Glutamatergic neuron (in vitro differentiated cells): ENCODE results near the gene MAD2L2. TPM values are rescaled to one million over a fixed set of nuclear protein-coding genes. Genes with fewer than 3 reads are reported as not detected.
"Not testable (repeated sequence)": the region's sequence is repeated elsewhere in the genome, so short reads cannot be mapped to it uniquely, and the experiment has no call there.

ENCODE experiments used
- DNase-seq: peaks from one replicate; pipeline ENCODE4 v3.0.0; 2022
- H3K27ac Mint-ChIP-seq: one replicate; pipeline ENCODE4 v1.8.0; 2020; ENCODE audit warnings: mild to moderate bottlenecking, mixed read lengths, inconsistent platforms; ENCODE audit not compliant: unreplicated experiment
- H3K27me3 Mint-ChIP-seq: one replicate; pipeline ENCODE4 v1.8.0; 2020; ENCODE audit warnings: mild to moderate bottlenecking, moderate library complexity, mixed read lengths, inconsistent platforms; ENCODE audit not compliant: unreplicated experiment
- H3K36me3 Mint-ChIP-seq: one replicate; pipeline ENCODE4 v1.8.0; 2020; ENCODE audit warnings: mild to moderate bottlenecking, mixed read lengths, inconsistent platforms; ENCODE audit not compliant: unreplicated experiment
- H3K4me1 Mint-ChIP-seq: one replicate; pipeline ENCODE4 v1.8.0; 2020; ENCODE audit warnings: mild to moderate bottlenecking, low read depth, mixed read lengths, inconsistent platforms; ENCODE audit not compliant: unreplicated experiment
- H3K4me3 Mint-ChIP-seq: one replicate; pipeline ENCODE4 v1.8.0; 2020; ENCODE audit warnings: mild to moderate bottlenecking, mixed read lengths, inconsistent platforms; ENCODE audit not compliant: unreplicated experiment
- H3K9me3 Mint-ChIP-seq: one replicate; pipeline ENCODE4 v1.8.0; 2020; ENCODE audit warnings: mild to moderate bottlenecking, moderate library complexity, mixed read lengths, inconsistent platforms; ENCODE audit not compliant: unreplicated experiment
- CTCF ChIP-seq: fragments of 200-600 bp; sonication (generic); IDR thresholded peaks from one replicate; pipeline ENCODE4 v1.5.0; 2021; ENCODE audit not compliant: partially characterized antibody, unreplicated experiment
- total RNA-seq: library from RNA; stranded (reverse); fragmentation: NEBNext Ultra II Directional; extraction: Animal tissue kit (Norgen Biotek cat#: 25700); gene quantifications from one replicate; pipeline ENCODE4 v1.2.1, GENCODE V29; 2021; ENCODE audit not compliant: unreplicated experiment

MAD2L2 gene
- total RNA-seq, 1 donor from 2014 or later: 90.2 TPM

DNA sequence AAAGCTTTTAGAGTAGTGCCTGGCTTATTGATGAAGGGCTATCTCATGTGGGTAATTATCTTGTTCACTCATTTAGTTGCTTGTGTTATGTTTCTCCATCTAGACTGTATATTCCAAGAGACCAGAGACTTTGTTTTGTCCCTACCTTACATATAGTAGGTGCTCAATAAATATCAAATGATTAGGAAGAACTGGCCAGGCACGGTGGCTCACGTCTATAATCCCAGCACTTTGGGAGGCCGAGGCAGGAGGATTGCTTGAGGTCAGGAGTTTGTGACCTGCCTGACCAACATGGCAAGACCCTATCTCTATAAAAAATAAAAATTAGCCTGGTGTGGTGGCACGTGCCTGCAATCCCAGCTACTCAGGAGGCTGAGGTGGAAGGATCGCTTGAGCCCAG is 35.7 kb downstream of the MAD2L2 start:
- H3K9me3 Mint-ChIP-seq: peaks cover 4% of the 10 kb centered on the region
- DNase-seq: no peak
- no peak for TF ChIP-seq CTCF
- H3K27me3 Mint-ChIP-seq: peaks cover 3% of the 10 kb centered on the region
- H3K36me3 Mint-ChIP-seq: no peaks in the 10 kb centered on the region
- peaks cover 3% of the 10 kb centered on the region for H3K4me1 Mint-ChIP-seq
- no peak overlapping the region for H3K4me3 Mint-ChIP-seq
- no peak overlapping the region for H3K27ac Mint-ChIP-seq

GRCh38 chr1:11643782-11644181 is 37.2 kb downstream of the MAD2L2 start:
- peaks cover 3% of the 10 kb centered on the region for H3K27me3 Mint-ChIP-seq
- H3K36me3 Mint-ChIP-seq: no peaks in the 10 kb centered on the region
- TF ChIP-seq CTCF: no peak
- peaks cover 4% of the 10 kb centered on the region for H3K9me3 Mint-ChIP-seq
- no peak for DNase-seq
- H3K27ac Mint-ChIP-seq: no peak overlapping the region
- no peak overlapping the region for H3K4me3 Mint-ChIP-seq
- peaks cover 3% of the 10 kb centered on the region for H3K4me1 Mint-ChIP-seq

- not testable (repeated sequence) for H3K9me3 Mint-ChIP-seq, H3K36me3 Mint-ChIP-seq, H3K27ac Mint-ChIP-seq, H3K4me1 Mint-ChIP-seq, H3K27me3 Mint-ChIP-seq, H3K4me3 Mint-ChIP-seq
- peak; percentile 79 for DNase-seq
- TF ChIP-seq CTCF: peak; percentile 93
These were observed 38.4 kb downstream of the MAD2L2 start for GRCh38 chr1:11642418-11643017.

DNA sequence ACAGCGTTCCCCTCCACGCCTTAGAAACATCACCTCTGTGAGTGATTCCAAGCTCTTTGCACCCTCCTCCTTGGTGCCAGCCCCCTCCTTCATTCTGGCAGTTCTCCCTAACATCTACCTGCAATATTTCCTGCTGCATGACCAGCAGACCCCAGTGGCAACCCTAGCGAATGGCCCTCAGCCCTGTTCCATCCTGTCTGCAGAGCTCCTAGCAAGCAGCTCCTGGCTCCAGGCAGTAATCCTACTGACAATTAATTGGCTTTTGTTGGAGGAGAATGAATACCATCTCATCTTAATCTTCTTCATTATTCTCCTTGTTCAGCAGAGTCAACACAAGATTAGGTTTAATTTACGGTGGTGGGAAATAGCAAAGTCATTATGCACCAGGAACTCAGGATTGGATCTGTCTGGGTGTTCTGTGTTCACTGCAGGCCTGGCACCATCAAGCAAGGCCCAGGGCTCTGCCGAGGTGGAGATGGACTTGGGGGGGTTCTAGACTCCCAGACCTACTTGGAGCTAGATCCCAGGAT is 39.1 kb downstream of the MAD2L2 start:
- no peaks in the 10 kb centered on the region for H3K36me3 Mint-ChIP-seq
- no peak overlapping the region for H3K4me3 Mint-ChIP-seq
- DNase-seq: no peak
- no peak for TF ChIP-seq CTCF
- peaks cover 3% of the 10 kb centered on the region for H3K27me3 Mint-ChIP-seq
- H3K4me1 Mint-ChIP-seq: peaks cover 8% of the 10 kb centered on the region
- no peak overlapping the region for H3K27ac Mint-ChIP-seq
- H3K9me3 Mint-ChIP-seq: peaks cover 4% of the 10 kb centered on the region

DNA sequence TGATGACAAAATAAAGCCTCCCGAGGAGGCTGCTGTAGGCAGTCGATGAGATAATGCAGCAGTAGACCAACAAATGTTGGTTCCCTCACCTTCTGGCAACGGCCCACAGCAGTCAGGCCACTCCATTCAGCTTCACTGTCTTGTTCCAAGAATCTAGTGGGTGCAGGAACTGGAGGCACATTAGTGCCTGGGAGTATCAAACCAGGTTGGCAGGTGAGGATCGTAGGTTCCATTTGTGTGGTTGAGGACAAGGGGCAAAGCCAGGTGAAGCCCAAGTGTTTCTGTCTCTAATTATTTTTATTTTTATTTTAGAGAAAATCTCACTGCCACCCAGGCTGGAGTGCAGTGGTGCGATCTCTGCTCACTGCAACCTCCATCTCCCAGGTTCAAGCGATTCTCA is 40.0 kb downstream of the MAD2L2 start:
- no peaks in the 10 kb centered on the region for H3K36me3 Mint-ChIP-seq
- H3K27ac Mint-ChIP-seq: no peak overlapping the region
- H3K4me3 Mint-ChIP-seq: no peak overlapping the region
- H3K4me1 Mint-ChIP-seq: peaks cover 10% of the 10 kb centered on the region
- TF ChIP-seq CTCF: no peak
- DNase-seq: no peak
- H3K27me3 Mint-ChIP-seq: peaks cover 5% of the 10 kb centered on the region
- peaks cover 4% of the 10 kb centered on the region for H3K9me3 Mint-ChIP-seq
